ENCODE measurements around the gene KRTAP1-1.

GRCh38 chr17:41010441-41010840, 30.8 kb downstream of the KRTAP1-1 start:
- TF ChIP-seq EZH2 (IDR thresholded peaks at IDR 0.05; ENCODE audit: low read length, unreplicated experiment) (no peak), CTCF (conservative IDR thresholded peaks at IDR 0.05; ENCODE audit: low read depth, low read length) (no peak)

Measured in PC-3 (cell line).